Ishikawa (cell line): ENCODE results near the gene NKX3-2.

ENCODE experiments used
- CEBPB ChIP-seq: IDR thresholded peaks from 2 replicates; pipeline ENCODE4 v1.6.1; 2012
- CREB1 ChIP-seq: IDR thresholded peaks from 2 replicates; pipeline ENCODE4 v1.6.1; 2012; ENCODE audit warnings: low read depth
- EGR1 ChIP-seq: IDR thresholded peaks from 2 replicates; pipeline ENCODE4 v1.6.1; 2012
- EP300 ChIP-seq: IDR thresholded peaks from 2 replicates; pipeline ENCODE4 v1.6.1; 2012; ENCODE audit warnings: borderline replicate concordance
- FOXM1 ChIP-seq: IDR thresholded peaks from 2 replicates; pipeline ENCODE4 v1.6.1; 2012; ENCODE audit warnings: low read depth, borderline replicate concordance
- MAX ChIP-seq: IDR thresholded peaks from 2 replicates; pipeline ENCODE4 v1.6.1; 2012
- NFIC ChIP-seq: IDR thresholded peaks from 2 replicates; pipeline ENCODE4 v1.6.1; 2012
- RAD21 ChIP-seq: IDR thresholded peaks from 2 replicates; pipeline ENCODE4 v1.6.1; 2012; ENCODE audit warnings: low read depth
- TAF1 ChIP-seq: IDR thresholded peaks from 2 replicates; pipeline ENCODE4 v1.6.1; 2012; ENCODE audit warnings: low read depth, mild to moderate bottlenecking
- TCF12 ChIP-seq: IDR thresholded peaks from 2 replicates; pipeline ENCODE4 v1.6.1; 2012; ENCODE audit warnings: low read depth
- TEAD4 ChIP-seq: IDR thresholded peaks from 2 replicates; pipeline ENCODE4 v1.6.1; 2012
- YY1 ChIP-seq: IDR thresholded peaks from 2 replicates; pipeline ENCODE4 v1.6.1; 2012; ENCODE audit warnings: low read depth
- ZBTB7A ChIP-seq: IDR thresholded peaks from 2 replicates; pipeline ENCODE4 v1.6.1; 2012; ENCODE audit warnings: low read depth
- TF ChIP-seq, protein P1 (sequence below): IDR thresholded peaks from 2 replicates; pipeline ENCODE4 v1.6.1; 2012
- TF ChIP-seq, protein P2 (sequence below): IDR thresholded peaks from 2 replicates; pipeline ENCODE4 v1.6.1; 2012; ENCODE audit warnings: low read depth, mild to moderate bottlenecking

NKX3-2 gene

GRCh38 chr4:13535118-13535517 is 9.2 kb downstream of the NKX3-2 start:
- TF ChIP-seq NFIC, result no peak
- no peak for TF ChIP-seq TEAD4
- TF ChIP-seq CEBPB, result no peak

DNA sequence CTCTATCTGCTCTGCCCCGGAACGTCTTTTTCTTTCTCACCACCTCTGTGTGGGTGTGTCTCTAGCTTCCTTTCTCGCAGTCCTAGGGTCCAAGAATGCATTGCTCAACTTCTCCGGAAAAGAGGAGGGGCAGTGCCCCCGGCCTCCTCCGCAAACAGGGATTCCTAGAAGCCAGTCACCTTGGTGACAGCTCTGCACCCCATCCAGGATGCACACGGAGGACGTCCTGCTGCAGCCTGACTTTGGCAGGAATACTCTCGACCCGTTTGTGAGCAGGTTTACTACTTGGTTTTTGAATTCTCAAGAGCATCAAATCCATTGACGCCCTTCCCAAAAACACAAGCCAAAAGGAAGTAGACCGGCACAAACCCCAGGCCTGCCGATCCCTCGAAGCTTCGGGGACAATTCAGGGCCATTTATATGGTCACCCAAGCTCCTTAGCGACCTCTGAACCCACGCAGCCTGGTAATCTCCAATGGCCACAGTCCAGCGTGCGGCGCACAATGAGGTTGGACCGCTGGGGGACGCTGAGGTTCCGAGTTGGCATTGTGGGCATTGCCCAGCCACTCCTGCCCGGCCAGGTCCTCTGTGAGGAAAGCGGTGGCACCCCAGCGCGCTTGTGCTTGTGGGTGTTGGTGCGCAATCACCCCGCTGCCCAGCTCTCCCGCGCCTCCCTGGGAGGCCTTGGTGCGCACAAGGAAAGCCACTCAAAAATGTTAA is 9.8 kb downstream of the NKX3-2 start:
- TF ChIP-seq CEBPB, result no peak
- TF ChIP-seq CREB1, result no peak
- no peak for TF ChIP-seq NFIC

GRCh38 chr4:13533670-13534343 is 10.5 kb downstream of the NKX3-2 start:
- no peak for TF ChIP-seq YY1
- no peak for TF ChIP-seq MAX
- TF ChIP-seq ZBTB7A, result no peak
- no peak for TF ChIP-seq EP300
- TF ChIP-seq, protein P1, sequence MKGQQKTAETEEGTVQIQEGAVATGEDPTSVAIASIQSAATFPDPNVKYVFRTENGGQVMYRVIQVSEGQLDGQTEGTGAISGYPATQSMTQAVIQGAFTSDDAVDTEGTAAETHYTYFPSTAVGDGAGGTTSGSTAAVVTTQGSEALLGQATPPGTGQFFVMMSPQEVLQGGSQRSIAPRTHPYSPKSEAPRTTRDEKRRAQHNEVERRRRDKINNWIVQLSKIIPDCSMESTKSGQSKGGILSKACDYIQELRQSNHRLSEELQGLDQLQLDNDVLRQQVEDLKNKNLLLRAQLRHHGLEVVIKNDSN, result no peak
- no peak for TF ChIP-seq NFIC
- TF ChIP-seq RAD21, result no peak
- TF ChIP-seq TAF1, result no peak
- TF ChIP-seq FOXM1, result no peak
- TF ChIP-seq TCF12, result no peak
- TF ChIP-seq EGR1, result no peak
- no peak for TF ChIP-seq TEAD4
- TF ChIP-seq CREB1, result no peak
- TF ChIP-seq, protein P2, sequence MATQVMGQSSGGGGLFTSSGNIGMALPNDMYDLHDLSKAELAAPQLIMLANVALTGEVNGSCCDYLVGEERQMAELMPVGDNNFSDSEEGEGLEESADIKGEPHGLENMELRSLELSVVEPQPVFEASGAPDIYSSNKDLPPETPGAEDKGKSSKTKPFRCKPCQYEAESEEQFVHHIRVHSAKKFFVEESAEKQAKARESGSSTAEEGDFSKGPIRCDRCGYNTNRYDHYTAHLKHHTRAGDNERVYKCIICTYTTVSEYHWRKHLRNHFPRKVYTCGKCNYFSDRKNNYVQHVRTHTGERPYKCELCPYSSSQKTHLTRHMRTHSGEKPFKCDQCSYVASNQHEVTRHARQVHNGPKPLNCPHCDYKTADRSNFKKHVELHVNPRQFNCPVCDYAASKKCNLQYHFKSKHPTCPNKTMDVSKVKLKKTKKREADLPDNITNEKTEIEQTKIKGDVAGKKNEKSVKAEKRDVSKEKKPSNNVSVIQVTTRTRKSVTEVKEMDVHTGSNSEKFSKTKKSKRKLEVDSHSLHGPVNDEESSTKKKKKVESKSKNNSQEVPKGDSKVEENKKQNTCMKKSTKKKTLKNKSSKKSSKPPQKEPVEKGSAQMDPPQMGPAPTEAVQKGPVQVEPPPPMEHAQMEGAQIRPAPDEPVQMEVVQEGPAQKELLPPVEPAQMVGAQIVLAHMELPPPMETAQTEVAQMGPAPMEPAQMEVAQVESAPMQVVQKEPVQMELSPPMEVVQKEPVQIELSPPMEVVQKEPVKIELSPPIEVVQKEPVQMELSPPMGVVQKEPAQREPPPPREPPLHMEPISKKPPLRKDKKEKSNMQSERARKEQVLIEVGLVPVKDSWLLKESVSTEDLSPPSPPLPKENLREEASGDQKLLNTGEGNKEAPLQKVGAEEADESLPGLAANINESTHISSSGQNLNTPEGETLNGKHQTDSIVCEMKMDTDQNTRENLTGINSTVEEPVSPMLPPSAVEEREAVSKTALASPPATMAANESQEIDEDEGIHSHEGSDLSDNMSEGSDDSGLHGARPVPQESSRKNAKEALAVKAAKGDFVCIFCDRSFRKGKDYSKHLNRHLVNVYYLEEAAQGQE, result no peak

GRCh38 chr4:13531625-13531998 is 12.7 kb downstream of the NKX3-2 start:
- TF ChIP-seq, protein P1, result no peak
- TF ChIP-seq EGR1 (no peak), RAD21 (no peak), ZBTB7A (no peak), EP300 (no peak), TCF12 (no peak), NFIC (no peak)

GRCh38 chr4:13530823-13531624 is 13.3 kb downstream of the NKX3-2 start:
- no peak for TF ChIP-seq EGR1
- no peak for TF ChIP-seq CEBPB
- TF ChIP-seq, protein P2, result no peak

- TF ChIP-seq, protein P1, result no peak
- TF ChIP-seq TEAD4, result no peak
- no peak for TF ChIP-seq EP300
- no peak for TF ChIP-seq CREB1
- no peak for TF ChIP-seq CEBPB
- TF ChIP-seq TCF12, result no peak
- no peak for TF ChIP-seq RAD21
- no peak for TF ChIP-seq YY1
- TF ChIP-seq MAX, result no peak
- no peak for TF ChIP-seq NFIC
- no peak for TF ChIP-seq ZBTB7A
- TF ChIP-seq FOXM1, result no peak
- TF ChIP-seq, protein P2, result no peak
- TF ChIP-seq TAF1, result no peak
These were observed 15.0 kb downstream of the NKX3-2 start for GRCh38 chr4:13529128-13529919.
